LNCaP clone FGC (cell line): ENCODE measurements around the gene CCT8.

Experiments
- DNase-seq: peaks from one replicate; pipeline ENCODE4 v3.0.0-alpha.2; 2011; ENCODE audit warnings: low read depth
- H3K4me3 ChIP-seq: 2 replicates; pipeline ENCODE4 v1.5.1; 2011; ENCODE audit warnings: mild to moderate bottlenecking, low read depth, low read length, control low read depth
- TF ChIP-seq, protein P1 (sequence below): IDR thresholded peaks from 2 replicates; pipeline ENCODE4 v1.5.1; 2012; ENCODE audit warnings: mild to moderate bottlenecking; ENCODE audit not compliant: control insufficient read depth, insufficient read depth; ENCODE audit errors: extremely low read depth

The CCT8 gene, protein sequence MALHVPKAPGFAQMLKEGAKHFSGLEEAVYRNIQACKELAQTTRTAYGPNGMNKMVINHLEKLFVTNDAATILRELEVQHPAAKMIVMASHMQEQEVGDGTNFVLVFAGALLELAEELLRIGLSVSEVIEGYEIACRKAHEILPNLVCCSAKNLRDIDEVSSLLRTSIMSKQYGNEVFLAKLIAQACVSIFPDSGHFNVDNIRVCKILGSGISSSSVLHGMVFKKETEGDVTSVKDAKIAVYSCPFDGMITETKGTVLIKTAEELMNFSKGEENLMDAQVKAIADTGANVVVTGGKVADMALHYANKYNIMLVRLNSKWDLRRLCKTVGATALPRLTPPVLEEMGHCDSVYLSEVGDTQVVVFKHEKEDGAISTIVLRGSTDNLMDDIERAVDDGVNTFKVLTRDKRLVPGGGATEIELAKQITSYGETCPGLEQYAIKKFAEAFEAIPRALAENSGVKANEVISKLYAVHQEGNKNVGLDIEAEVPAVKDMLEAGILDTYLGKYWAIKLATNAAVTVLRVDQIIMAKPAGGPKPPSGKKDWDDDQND

DNA sequence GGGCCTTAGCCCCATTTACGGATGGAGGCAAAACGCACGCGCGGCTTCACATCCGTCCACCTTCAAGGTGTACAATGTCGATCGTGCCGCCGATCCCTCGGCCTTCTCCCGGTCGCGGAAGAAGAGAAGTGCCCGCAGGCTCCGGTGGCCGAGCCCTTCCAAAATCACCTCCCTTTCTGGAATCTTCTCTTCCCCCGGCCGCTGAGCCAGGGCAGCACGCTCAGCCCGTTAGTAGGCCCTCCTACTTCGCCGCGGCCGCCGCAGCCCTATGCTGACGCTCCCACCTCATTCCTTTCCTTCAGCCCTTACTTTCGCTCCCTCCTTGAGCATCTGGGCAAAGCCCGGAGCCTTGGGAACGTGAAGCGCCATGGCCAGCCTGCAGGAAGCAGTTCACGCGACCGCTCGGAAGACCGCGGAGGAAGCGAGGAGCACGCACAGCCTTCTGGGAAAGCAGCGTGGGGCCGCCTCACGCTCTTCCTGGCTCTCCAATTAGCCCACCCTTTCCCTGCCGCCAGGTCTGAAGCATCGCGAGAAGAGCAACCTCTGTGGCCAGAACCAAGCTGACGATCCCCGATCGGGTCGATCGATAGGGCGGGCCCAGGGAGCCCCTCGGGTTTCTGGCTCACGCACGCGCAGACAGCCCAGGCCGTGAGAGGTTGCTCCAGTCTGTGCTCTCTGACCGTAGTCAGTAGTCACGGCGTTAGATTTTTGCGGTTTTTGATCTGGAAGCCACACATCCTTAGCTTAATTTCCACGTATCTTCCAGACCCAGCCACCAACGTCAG, at the start of gene CCT8:
TSS of gene CCT8 (minus strand) at position 427 of the 785 bp plus-strand sequence. CDS start at position 369, 58 bp downstream.
- peak; percentile 99 for DNase-seq
- TF ChIP-seq, protein P1, sequence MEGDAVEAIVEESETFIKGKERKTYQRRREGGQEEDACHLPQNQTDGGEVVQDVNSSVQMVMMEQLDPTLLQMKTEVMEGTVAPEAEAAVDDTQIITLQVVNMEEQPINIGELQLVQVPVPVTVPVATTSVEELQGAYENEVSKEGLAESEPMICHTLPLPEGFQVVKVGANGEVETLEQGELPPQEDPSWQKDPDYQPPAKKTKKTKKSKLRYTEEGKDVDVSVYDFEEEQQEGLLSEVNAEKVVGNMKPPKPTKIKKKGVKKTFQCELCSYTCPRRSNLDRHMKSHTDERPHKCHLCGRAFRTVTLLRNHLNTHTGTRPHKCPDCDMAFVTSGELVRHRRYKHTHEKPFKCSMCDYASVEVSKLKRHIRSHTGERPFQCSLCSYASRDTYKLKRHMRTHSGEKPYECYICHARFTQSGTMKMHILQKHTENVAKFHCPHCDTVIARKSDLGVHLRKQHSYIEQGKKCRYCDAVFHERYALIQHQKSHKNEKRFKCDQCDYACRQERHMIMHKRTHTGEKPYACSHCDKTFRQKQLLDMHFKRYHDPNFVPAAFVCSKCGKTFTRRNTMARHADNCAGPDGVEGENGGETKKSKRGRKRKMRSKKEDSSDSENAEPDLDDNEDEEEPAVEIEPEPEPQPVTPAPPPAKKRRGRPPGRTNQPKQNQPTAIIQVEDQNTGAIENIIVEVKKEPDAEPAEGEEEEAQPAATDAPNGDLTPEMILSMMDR = no peak
- peak within 1 kb of the TSS; percentile 71 for H3K4me3 ChIP-seq

DNA sequence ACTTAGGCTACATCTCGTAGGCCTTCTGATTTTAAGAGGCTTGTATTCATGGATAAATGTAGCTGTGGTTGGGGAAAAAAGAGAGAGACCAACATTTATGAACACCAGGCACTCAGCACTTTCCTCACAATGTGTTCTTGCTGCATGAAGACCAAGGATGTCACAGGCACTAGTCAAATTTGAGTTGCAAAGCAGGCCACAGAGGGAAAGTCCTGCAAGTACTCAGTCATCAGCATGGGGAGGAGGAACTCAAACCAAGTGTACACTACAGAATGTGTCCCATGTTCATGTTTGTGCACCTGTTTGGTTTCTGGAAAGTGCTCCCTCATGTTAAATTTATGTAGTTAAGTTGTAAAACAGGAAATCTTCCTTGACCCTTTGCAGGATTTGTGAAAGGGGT, 48.3 kb upstream of the CCT8 start:
- no peak for DNase-seq
- TF ChIP-seq, protein P1 = no peak
- no peak overlapping the region for H3K4me3 ChIP-seq

DNA sequence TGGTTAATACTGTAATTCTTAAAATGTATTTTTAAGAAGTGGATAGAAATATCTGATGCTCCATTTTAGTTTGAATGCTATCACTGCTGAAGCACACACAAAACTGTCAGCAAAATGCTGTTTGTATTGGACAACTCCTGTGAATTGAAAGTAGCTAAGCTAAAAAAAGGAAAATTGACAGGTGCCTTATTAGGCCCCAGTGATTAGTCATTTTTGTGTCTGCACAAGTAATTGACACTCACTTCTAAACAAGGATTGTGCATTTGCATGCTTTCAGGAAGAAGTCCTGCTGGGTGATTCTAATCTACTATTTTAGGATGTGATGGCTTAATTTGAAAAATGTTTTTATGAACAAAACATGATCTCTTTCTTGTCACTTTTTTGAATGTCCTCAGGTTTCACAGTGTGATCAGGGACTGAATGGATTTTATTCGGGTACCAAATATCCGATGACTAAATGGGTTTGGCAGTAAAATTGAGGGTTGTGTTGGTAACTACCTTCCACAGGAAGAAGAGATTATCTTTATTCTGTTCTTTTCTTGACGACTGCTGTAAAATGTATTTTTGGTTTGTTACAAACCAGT, 44.0 kb upstream of the CCT8 start:
- DNase-seq = no peak
- no peak overlapping the region for H3K4me3 ChIP-seq
- TF ChIP-seq, protein P1 = no peak

DNA sequence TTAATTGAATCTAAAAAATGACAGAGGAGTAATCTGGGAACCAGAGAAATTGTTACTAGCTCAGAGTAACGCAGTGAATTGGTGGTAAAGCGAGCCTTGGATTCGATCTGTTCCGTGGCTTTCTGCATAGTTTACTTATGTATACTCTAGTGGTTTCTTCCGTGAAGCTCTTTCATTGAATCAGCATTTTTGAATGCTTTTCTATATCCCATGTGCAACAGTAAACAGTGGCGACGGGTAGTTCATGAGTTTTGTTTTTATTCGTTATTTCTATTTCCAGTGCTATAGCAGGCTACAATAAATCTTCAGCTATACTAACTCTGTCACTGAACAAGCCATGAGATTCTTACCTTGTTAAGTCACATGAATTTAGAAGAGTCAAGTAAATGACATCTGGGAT, 42.5 kb upstream of the CCT8 start:
- DNase-seq = no peak
- no peak overlapping the region for H3K4me3 ChIP-seq
- TF ChIP-seq, protein P1 = no peak

DNA sequence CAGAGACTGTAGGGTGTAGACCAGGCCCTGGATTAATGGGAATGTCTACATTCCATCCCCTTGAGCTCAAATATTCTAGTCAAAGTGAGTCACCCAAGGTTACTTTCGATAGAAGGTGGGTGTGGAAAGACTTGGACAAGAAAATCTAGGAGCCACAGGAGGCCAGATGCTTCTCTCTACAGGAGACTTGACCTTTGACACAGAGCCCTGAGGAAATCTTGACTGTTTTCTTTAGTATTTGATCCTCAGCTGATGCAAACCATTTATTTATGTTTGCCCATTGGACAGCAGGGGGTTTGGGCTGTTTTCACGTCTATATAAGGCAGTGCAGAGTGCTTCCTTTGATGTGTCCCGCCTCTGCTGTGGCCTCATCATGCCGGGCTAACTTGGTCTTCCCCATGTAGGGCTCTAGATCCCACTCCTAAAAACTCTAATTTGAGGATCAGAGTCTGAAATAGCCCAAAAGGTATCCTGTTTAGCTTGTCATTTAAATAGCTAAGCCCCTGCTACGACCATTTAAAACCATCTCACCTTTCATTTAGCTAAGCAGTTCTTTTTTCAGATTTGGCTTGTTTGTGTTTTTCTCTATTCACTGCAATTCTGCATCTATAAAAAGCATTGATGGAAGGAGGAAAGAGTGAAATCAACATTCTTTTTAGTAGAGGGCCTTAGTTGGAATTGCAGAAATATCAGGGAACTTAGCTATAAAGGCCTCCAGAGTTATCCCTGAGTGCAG, 41.5 kb upstream of the CCT8 start:
- no peak overlapping the region for H3K4me3 ChIP-seq
- DNase-seq = no peak
- TF ChIP-seq, protein P1 = no peak

DNA sequence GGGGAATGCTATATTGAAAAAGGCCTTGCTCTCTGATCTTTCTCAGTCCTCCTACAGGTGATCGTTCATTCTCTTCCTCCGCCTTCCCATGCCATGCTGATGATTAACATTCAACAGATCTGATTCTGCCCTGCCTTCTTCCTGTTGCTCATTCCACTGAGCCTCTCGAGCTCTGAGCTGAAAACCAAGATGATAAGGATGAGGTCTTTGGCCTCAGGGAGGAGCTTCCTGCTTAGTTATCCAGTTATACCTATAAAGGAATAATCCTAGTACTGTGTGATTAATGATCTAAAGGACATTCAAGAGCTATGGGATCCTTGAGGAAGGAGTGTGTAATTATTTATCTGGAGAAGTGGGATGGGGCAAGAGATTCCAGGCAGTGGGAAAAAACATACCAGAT, 31.8 kb upstream of the CCT8 start:
- no peak overlapping the region for H3K4me3 ChIP-seq
- TF ChIP-seq, protein P1 = no peak
- DNase-seq = no peak
